HL-60 (cell line): Measurements from ENCODE around the gene ZFAND3.
A peak's percentile ranks its signal among the peaks of the same experiment; 100 is the strongest.

Experiments used
- CTCF ChIP-seq: IDR thresholded peaks from one replicate; pipeline ENCODE4 v1.5.1; 2011; ENCODE audit warnings: low read length, control low read depth, inconsistent platforms; ENCODE audit not compliant: insufficient read depth
- GABPA ChIP-seq: IDR thresholded peaks from 2 replicates; pipeline ENCODE4 v1.6.1; 2012; ENCODE audit warnings: low read depth
- POLR2AphosphoS5 ChIP-seq: IDR thresholded peaks from 2 replicates; pipeline ENCODE4 v1.6.1; 2012; ENCODE audit warnings: low read depth
- SPI1 ChIP-seq: IDR thresholded peaks from 2 replicates; pipeline ENCODE4 v1.6.1; 2012; ENCODE audit warnings: low read depth, mild to moderate bottlenecking, borderline replicate concordance
- TF ChIP-seq, protein P1 (sequence below): IDR thresholded peaks from 2 replicates; pipeline ENCODE4 v1.6.1; 2012; ENCODE audit warnings: low read depth; ENCODE audit not compliant: insufficient replicate concordance

DNA sequence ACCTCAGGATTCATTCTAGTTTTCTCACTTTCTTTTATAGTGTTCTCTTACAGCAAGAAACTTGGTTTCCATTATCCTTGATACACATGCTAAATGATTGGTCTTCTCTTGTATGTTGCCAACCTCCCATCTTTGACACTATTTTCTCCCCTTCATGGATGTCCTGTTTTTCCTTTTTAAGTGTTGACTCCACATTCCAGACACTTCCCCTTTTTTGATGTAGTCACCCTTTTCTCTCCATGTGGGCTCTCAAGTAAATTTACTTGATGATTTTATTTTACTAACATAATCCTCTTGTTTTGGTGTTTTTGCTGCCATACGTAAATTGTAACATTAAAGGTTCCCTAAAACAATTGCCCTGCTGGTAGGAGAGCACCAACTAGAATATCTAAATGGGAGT, 148.1 kb downstream of the ZFAND3 start:
- no peak for TF ChIP-seq CTCF
- no peak for TF ChIP-seq POLR2AphosphoS5
- TF ChIP-seq, protein P1, sequence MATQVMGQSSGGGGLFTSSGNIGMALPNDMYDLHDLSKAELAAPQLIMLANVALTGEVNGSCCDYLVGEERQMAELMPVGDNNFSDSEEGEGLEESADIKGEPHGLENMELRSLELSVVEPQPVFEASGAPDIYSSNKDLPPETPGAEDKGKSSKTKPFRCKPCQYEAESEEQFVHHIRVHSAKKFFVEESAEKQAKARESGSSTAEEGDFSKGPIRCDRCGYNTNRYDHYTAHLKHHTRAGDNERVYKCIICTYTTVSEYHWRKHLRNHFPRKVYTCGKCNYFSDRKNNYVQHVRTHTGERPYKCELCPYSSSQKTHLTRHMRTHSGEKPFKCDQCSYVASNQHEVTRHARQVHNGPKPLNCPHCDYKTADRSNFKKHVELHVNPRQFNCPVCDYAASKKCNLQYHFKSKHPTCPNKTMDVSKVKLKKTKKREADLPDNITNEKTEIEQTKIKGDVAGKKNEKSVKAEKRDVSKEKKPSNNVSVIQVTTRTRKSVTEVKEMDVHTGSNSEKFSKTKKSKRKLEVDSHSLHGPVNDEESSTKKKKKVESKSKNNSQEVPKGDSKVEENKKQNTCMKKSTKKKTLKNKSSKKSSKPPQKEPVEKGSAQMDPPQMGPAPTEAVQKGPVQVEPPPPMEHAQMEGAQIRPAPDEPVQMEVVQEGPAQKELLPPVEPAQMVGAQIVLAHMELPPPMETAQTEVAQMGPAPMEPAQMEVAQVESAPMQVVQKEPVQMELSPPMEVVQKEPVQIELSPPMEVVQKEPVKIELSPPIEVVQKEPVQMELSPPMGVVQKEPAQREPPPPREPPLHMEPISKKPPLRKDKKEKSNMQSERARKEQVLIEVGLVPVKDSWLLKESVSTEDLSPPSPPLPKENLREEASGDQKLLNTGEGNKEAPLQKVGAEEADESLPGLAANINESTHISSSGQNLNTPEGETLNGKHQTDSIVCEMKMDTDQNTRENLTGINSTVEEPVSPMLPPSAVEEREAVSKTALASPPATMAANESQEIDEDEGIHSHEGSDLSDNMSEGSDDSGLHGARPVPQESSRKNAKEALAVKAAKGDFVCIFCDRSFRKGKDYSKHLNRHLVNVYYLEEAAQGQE: no peak
- TF ChIP-seq GABPA: no peak
- TF ChIP-seq SPI1: peak; percentile 85
